ENCODE results near the gene RBM48.
"Not testable (repeated sequence)": the region's sequence is repeated elsewhere in the genome, so short reads cannot be mapped to it uniquely, and the experiment has no call there.

GRCh38 chr7:92484226-92484625 is 44.4 kb upstream of the RBM48 start:
- TF ChIP-seq NCOR1 (IDR thresholded peaks at IDR 0.05; ENCODE audit: borderline replicate concordance, low read length); CHD2 (IDR thresholded peaks at IDR 0.05; ENCODE audit: low read depth, low read length); ZNF431 (CRISPR knock-in tag; IDR thresholded peaks at IDR 0.05; ENCODE audit: borderline replicate concordance, low read depth): not testable (repeated sequence)
